Left colon (tissue), 2 donors: Measurements from ENCODE around the gene PCDH9. TPM values are rescaled to one million over a fixed set of nuclear protein-coding genes. Genes with fewer than 3 reads are reported as not detected.

Experiments used
- ATAC-seq: fragments of 200-7000 bp; cut with Tn5 transposase; one replicate; pipeline ENCODE4 v1.9.1; 2020; ENCODE audit warnings: mild to moderate bottlenecking, moderate library complexity
- DNase-seq, 2 donors: peaks; one replicate each; pipeline ENCODE4 v3.0.0-alpha.2; 2020
- intact Hi-C, 2 donors: fragments of 100-400 bp; cut with DNase I in 1 of 2; cut with micrococcal nuclease in 1 of 2; formaldehyde crosslinking; loops; one replicate each; pipeline versions ENCODE4 v1.11.2 to v1.14.0; 2022; cut with DNase I, micrococcal nuclease
- total RNA-seq, 2 donors: library from RNA; stranded (reverse); fragmentation: NEBNext Ultra II Directional; extraction: Animal tissue kit (Norgen Biotek cat#: 25700); gene quantifications; one replicate each; pipeline ENCODE4 v1.2.1, GENCODE V29; 2021
- donor health status: DM: no; HTN: no; CAD: no.
- donor health status: DM: yes; HTN: yes; CAD: no.

The PCDH9 gene
- total RNA-seq, 2 donors from 2014 or later, result 0.61 to 1.4 TPM

- intact Hi-C loops, result no loop called here
- DNase-seq, result no peak
- no peak for ATAC-seq
These were observed 92.9 kb downstream of the PCDH9 start for GRCh38 chr13:67137044-67137735.

DNA sequence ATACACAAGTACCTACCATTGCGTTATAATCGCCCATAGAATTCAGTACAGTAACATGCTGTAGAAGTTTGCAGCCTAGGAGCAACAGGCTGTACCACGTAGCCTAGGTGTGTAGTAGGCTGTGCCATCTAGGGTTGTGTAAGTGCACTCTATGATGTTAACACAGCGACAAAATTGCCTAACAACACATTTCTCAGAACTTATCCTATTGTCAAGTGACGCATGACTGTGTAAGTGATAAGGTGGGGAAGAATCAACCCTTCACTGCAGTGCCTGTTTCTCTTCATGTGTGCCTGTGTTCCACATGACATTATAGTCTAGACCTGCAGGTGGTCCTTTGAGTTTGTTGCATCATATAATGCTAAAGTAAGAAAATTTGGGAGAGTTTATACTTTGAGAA, 94.0 kb downstream of the PCDH9 start:
- intact Hi-C loops, result no loop called here
- no peak for ATAC-seq
- DNase-seq, result no peak

DNA sequence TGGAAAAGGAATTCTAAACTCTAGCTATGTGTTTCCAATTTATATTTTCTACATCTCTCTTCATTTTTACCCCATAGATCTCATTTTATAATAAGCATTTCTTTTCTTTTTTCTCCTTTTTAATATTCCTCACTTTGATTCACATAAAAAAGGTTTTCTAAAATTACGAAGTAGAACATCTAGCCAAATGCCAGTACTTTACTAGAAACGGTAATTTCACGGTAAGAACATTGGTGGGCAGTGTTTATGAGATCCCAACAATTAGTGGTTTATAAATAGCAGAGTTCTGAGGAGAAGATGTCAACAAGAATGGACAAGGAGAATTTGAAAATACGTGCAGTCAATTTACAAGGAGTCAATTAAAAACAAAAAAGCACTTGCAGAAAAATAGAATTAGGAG, 94.8 kb downstream of the PCDH9 start:
- no peak for DNase-seq
- intact Hi-C loops, result no loop called here
- no peak for ATAC-seq

DNA sequence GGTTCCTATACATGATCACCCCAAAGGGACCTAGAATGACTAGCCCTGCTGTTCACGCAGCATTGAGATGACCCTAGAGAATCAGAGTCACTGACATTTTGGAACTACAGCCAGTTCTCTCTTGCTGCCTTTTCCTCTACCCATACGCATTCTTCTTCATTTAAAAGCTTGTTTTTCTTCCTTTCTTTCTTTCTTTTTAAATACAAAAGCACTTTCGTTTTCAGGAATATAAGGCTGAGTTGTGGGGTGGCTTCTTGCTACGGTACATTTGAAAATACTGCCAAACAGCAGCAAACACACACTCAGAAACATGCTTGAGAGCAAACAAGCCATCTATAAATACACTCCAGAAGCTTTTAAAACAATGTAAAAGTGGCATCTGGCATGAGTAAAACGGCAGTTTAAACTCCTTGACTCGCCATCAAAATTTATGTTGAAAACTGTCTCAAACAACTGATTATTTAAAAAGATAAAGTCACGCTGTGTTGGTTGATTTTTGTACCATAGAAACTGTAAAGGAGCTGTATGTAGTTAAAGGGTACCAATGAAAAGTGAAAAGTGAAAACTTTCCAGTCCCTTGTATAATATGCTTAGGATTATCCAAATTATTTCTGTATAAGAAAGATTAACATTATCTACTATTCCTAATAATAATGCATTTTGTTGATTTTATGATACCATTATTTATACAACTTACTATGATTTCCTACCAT, 95.6 kb downstream of the PCDH9 start:
- intact Hi-C loops, result no loop called here
- DNase-seq, result no peak
- ATAC-seq, result no peak

GRCh38 chr13:67133476-67133875, 96.7 kb downstream of the PCDH9 start:
- ATAC-seq, result no peak
- no peak for DNase-seq
- intact Hi-C loops, result no loop called here

GRCh38 chr13:67131393-67131792, 98.7 kb downstream of the PCDH9 start:
- intact Hi-C loops, result no loop called here
- no peak for DNase-seq
- no peak for ATAC-seq

DNA sequence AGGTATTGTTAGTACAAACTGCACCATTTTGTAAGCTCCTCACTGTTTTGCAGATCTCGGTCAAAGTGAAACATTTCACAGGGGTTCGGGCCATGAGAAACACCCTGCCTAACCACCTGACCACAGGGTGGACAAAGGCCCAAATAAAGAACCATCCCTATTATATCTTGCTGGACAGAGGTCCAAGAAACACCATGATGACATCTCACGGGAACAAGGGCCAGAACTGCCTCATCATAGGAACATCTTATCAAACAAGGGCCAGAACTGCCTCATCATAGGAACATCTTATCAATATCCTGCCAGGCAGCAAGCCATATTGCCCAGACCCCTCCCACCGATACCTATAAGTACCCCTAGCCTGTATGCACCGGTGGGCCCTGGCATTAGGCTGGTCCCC, 99.7 kb downstream of the PCDH9 start:
- ATAC-seq (no peak), DNase-seq (no peak)
- intact Hi-C loops, result no loop called here

- intact Hi-C loops, result no loop called here
- DNase-seq (no peak), ATAC-seq (no peak)
These were observed 102.0 kb downstream of the PCDH9 start for GRCh38 chr13:67128136-67128535.

- intact Hi-C loops, result no loop called here
- no peak for ATAC-seq
These were observed 104.5 kb downstream of the PCDH9 start for GRCh38 chr13:67125681-67126080.

DNA sequence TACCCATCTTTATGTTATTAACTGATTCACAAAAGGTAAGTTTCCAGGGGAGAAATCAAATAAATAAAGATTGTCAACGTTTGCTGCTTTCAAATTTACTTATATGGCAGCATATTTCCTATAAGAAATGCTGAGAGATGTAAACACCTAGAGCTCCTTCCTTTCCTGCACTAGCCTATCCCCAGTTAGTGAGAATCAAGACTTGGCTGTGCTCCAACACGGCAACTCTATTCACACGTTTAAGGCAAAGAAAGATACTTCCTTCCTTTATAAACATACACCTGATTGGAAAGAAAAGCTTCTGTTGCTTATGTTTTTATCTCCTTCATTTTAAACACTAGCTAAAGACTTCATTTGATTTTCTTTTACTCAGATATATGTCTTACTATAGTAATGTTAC, 107.0 kb downstream of the PCDH9 start:
- intact Hi-C loops, result no loop called here
- DNase-seq, result peak in 1 of 2 donors; percentile 12
- ATAC-seq, result no peak

More at GRCh38 chr13:67125681-67126080, 104.5 kb downstream of the PCDH9 start:
- no peak for DNase-seq

DNA sequence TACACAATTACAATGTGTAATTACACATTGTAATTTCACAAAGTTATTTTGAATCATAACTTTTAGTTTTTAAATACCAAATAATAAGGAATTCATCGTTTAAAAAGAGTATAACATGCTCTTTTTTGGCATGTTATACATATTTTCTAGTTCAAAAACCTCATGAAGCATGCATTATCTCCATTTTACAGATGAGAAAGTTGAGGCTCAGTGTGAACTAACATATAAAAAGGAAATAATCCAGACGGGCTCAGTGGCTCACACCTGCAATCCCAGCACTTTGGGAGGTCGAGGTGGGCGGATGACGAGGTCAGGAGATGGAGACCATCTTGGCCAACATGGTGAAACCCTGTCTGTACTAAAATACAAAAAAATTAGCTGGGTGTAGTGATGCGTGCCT, 107.9 kb downstream of the PCDH9 start:
- intact Hi-C loops, result no loop called here
- ATAC-seq (no peak), DNase-seq (no peak)

- no peak for DNase-seq
- no peak for ATAC-seq
- intact Hi-C loops, result no loop called here
These were observed 109.1 kb downstream of the PCDH9 start for GRCh38 chr13:67120872-67121531.

- no peak for DNase-seq
- intact Hi-C loops, result no loop called here
- no peak for ATAC-seq
These were observed 110.6 kb downstream of the PCDH9 start for GRCh38 chr13:67119481-67119894.

DNA sequence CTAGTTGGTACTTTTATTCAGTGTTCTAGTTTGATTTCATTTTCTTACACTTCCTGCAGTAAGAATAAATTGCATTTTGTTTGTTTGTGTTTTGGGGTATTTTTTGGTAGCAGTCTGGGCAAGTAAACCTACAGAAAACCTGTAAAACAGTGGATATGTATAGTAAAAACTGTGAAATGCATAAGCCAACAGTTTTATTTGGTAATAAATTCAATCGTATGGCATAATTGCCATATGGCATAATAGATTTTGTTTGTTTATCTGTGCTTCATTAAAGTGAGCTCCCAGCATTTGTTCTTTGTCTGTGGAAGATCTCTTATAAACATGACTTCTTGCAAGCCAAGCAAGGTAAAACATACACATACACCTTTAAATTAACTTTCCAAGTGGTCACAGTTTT, 111.9 kb downstream of the PCDH9 start:
- ATAC-seq (no peak), DNase-seq (no peak)
- intact Hi-C loops, result no loop called here

- no peak for DNase-seq
- intact Hi-C loops, result no loop called here
- ATAC-seq, result no peak
These were observed 113.1 kb downstream of the PCDH9 start for GRCh38 chr13:67117010-67117550.

- ATAC-seq (no peak), DNase-seq (no peak)
- intact Hi-C loops, result no loop called here
These were observed 122.2 kb downstream of the PCDH9 start for GRCh38 chr13:67107979-67108378.

GRCh38 chr13:67106502-67107057, 123.6 kb downstream of the PCDH9 start:
- DNase-seq (no peak), ATAC-seq (no peak)
- intact Hi-C loops, result no loop called here

GRCh38 chr13:67101730-67102467, 128.2 kb downstream of the PCDH9 start:
- no peak for DNase-seq
- no peak for ATAC-seq
- intact Hi-C loops, result no loop called here

GRCh38 chr13:67100730-67101129, 129.4 kb downstream of the PCDH9 start:
- ATAC-seq (no peak), DNase-seq (no peak)
- intact Hi-C loops, result no loop called here
